ENCODE measurements around the gene KRTAP2-4. TPM values are rescaled to one million over a fixed set of nuclear protein-coding genes. Genes with fewer than 3 reads are reported as not detected.
"Not testable (repeated sequence)": the region's sequence is repeated elsewhere in the genome, so short reads cannot be mapped to it uniquely, and the experiment has no call there.

The KRTAP2-4 gene
- not detected for total RNA-seq
- not detected for polyA plus RNA-seq
- long read RNA-seq, donor 1: 0 reads
- long read RNA-seq, donor 2: 0 reads
- long read RNA-seq, donor 3: 0 reads

GRCh38 chr17:41065829-41066624, at the start of gene KRTAP2-4:
Gene KRTAP2-4, minus strand, starts transcription at chr17:41065879. Its CDS starts 34 bp downstream, at chr17:41065845.
- Histone ChIP-seq H3K4me3 (no peak within 1 kb of the TSS), H3K36me3 (no peaks in the 10 kb centered on the region), H3K4me1 (no peaks in the 10 kb centered on the region), H3K27me3 (peaks cover 0 to 22% (median 3%) of the 10 kb centered on the region in 9 donors), H3K27ac (no peak within 1 kb of the TSS), H3K9me3 (no peaks in the 10 kb centered on the region)
- TF ChIP-seq CTCF (IDR thresholded peaks at IDR 0.05) (no peak), POLR2A (IDR thresholded peaks at IDR 0.05) (no peak)
- intact Hi-C loops (cut with DNase I): no loop called here
- no peak for ATAC-seq
- DNase-seq: no peak
- 78 to 96% (median 88%) methylated on average over 6 of the region's 6 CpGs for WGBS, 4 donors

DNA sequence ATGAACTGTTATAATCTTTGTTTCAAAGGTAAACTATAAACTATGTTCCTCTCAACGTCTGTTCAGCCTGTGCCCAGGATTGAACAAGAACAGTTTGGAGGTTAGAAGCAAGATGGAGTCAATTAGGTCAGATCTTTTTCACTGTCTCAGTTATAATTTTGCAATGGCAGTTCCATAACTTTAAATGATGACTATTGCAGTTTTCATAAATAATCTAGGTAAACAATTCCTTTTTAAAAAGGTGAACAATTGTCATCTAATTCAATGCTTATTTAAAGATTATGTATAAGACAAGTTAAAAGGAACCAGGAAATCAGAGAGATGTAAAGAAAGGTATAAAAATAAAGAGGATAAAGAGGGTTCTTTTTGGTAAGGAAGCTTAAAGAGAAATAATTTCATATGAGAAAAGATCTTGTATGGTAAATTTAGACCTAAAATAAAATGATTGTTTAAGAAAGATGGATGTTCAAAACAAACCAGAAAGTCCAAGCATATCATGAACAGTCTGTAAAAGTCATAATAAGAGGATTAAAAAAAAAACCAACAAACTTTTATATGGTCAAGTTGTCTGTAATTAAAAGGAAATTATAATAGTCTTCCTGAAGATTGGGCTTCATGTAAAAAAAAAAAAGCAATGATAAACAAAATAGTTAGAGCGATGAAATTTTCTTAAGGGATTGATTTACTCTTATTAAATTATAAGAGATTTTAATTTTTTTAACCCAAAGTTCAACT, 45.6 kb upstream of the KRTAP2-4 start:
- ATAC-seq: no peak

GRCh38 chr17:41108728-41109386, 43.2 kb upstream of the KRTAP2-4 start:
- not testable (repeated sequence) for H3K4me1 ChIP-seq

More for the DNA sequence above, 45.6 kb upstream of the KRTAP2-4 start:
- H3K4me3 ChIP-seq: no peak overlapping the region
- H3K4me1 ChIP-seq: no peaks in the 10 kb centered on the region
- H3K36me3 ChIP-seq: no peaks in the 10 kb centered on the region
- no peak for TF ChIP-seq CTCF (IDR thresholded peaks at IDR 0.05)
- no peak for TF ChIP-seq POLR2A (IDR thresholded peaks at IDR 0.05)
- 66 to 74% (median 69%) methylated on average over 2 of the region's 2 CpGs for WGBS, 4 donors
- intact Hi-C loops (cut with DNase I): no loop called here
- DNase-seq: no peak
- no peaks in the 10 kb centered on the region for H3K9me3 ChIP-seq
- no peak overlapping the region for H3K27ac ChIP-seq
- peaks cover 0 to 14% (median 0%) of the 10 kb centered on the region in 9 donors for H3K27me3 ChIP-seq

DNA sequence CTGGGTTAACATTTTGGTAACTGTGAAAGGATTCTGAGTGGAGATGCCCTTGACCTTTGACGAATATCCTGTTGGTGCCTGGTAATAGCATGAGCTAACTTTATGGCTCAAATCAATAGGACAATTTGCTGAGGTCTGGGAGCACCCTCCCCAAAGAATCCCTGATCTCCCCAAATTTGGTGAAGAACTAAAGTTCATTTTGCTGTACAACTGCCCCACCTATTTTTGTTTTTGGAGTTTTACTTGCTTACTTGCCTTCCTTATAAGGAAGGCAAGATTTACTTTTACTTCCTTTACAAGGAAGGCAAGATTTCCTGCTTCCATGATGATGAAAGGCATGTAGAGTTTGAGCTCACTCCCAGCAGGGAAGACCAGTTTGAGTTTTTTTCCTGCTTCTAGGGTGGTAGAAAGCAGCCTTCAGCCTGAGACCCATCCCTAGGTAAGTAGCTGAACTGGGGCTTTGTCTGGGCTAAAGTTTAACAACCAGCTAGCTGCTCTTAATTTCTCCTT, 42.3 kb upstream of the KRTAP2-4 start:
- ATAC-seq (no peak), DNase-seq (no peak)
- TF ChIP-seq CTCF (IDR thresholded peaks at IDR 0.05) (no peak), POLR2A (IDR thresholded peaks at IDR 0.05) (no peak)
- WGBS, 4 donors: 60 to 73% (median 64%) methylated on average over 1 of the region's 1 CpG
- H3K4me1 ChIP-seq: no peaks in the 10 kb centered on the region
- intact Hi-C loops (cut with DNase I): no loop called here
- no peak overlapping the region for H3K4me3 ChIP-seq
- peaks cover 0 to 19% (median 0%) of the 10 kb centered on the region in 9 donors for H3K27me3 ChIP-seq
- H3K36me3 ChIP-seq: no peaks in the 10 kb centered on the region
- H3K9me3 ChIP-seq: no peaks in the 10 kb centered on the region
- no peak overlapping the region for H3K27ac ChIP-seq

More at GRCh38 chr17:41108728-41109386, 43.2 kb upstream of the KRTAP2-4 start:
- WGBS, 4 donors: 0 to 37% (median 16%) methylated on average over 1 of the region's 1 CpG
- H3K27ac ChIP-seq; H3K36me3 ChIP-seq; H3K9me3 ChIP-seq; intact Hi-C loops (cut with DNase I); ATAC-seq; H3K4me3 ChIP-seq; DNase-seq: not testable (repeated sequence)
- peaks cover 0 to 19% (median 0%) of the 10 kb centered on the region in 9 donors for H3K27me3 ChIP-seq

DNA sequence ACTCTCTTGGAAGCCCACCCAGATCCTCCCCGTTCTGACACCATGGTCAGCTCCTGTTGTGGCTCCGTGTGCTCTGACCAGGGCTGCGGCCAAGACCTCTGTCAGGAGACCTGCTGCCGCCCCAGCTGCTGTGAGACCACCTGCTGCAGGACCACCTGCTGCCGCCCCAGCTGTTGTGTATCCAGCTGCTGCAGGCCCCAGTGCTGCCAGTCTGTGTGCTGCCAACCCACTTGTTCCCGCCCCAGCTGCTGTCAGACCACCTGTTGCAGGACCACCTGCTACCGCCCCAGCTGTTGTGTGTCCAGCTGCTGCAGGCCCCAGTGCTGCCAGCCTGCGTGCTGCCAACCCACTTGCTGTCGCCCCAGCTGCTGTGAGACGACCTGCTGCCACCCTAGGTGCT, 39.7 kb upstream of the KRTAP2-4 start, which contains the start of gene KRTAP4-9:
Gene KRTAP4-9, plus strand, starts transcription at position 43 of the 400 bp plus-strand sequence. Its CDS starts 0 bp downstream, at position 43.
- H3K9me3 ChIP-seq; H3K4me1 ChIP-seq; ATAC-seq; DNase-seq; H3K36me3 ChIP-seq; H3K4me3 ChIP-seq; intact Hi-C loops (cut with DNase I); H3K27ac ChIP-seq: not testable (repeated sequence)
- WGBS, 4 donors: 63 to 74% (median 67%) methylated on average over 5 to 10 of the region's 10 CpGs
- peaks cover 0 to 19% (median 0%) of the 10 kb centered on the region in 9 donors for H3K27me3 ChIP-seq

GRCh38 chr17:41104386-41105038, 38.8 kb upstream of the KRTAP2-4 start:
- H3K36me3 ChIP-seq; ATAC-seq; H3K27ac ChIP-seq; intact Hi-C loops (cut with DNase I); H3K4me1 ChIP-seq; H3K9me3 ChIP-seq; DNase-seq; H3K4me3 ChIP-seq: not testable (repeated sequence)
- WGBS, 4 donors: 73 to 80% (median 76%) methylated on average over 2 of the region's 2 CpGs
- peaks cover 0 to 24% (median 3%) of the 10 kb centered on the region in 9 donors for H3K27me3 ChIP-seq
